Smooth muscle cell (in vitro differentiated cells): Measurements from ENCODE around the gene ST8SIA4. TPM values are rescaled to one million over a fixed set of nuclear protein-coding genes. Genes with fewer than 3 reads are reported as not detected.

Experiments
- DNase-seq: peaks from one replicate; lab custom pipeline; 2025; ENCODE audit not compliant: unreplicated experiment; lab: John Stamatoyannopoulos, UW
- H2AFZ ChIP-seq: fragments of 200-600 bp; sonication (generic); 2 replicates; pipeline ENCODE4 v1.6.0; 2016; ENCODE audit warnings: antibody characterized with exemption, low read depth, mild to moderate bottlenecking
- H3F3A ChIP-seq: fragments of 200-600 bp; sonication (generic); 2 replicates; pipeline ENCODE4 v1.6.0; 2017; ENCODE audit warnings: antibody characterized with exemption, low read depth
- H3K27ac ChIP-seq: fragments of 200-600 bp; sonication (generic); 2 replicates; pipeline ENCODE4 v1.5.1; 2016; ENCODE audit warnings: low read depth, mild to moderate bottlenecking
- H3K27me3 ChIP-seq: fragments of 200-600 bp; sonication (generic); 2 replicates; pipeline ENCODE4 v1.6.1; 2016; ENCODE audit warnings: low read depth, mild to moderate bottlenecking
- H3K36me3 ChIP-seq: fragments of 200-600 bp; sonication (generic); 2 replicates; pipeline ENCODE4 v1.5.1; 2016; ENCODE audit warnings: low read depth
- H3K4me1 ChIP-seq: fragments of 200-600 bp; sonication (generic); 2 replicates; pipeline ENCODE4 v1.5.1; 2016; ENCODE audit warnings: low read depth
- H3K4me2 ChIP-seq: fragments of 200-600 bp; sonication (generic); 2 replicates; pipeline ENCODE4 v1.6.0; 2016; ENCODE audit warnings: mild to moderate bottlenecking
- H3K4me3 ChIP-seq: fragments of 200-600 bp; sonication (generic); 2 replicates; pipeline ENCODE4 v1.5.1; 2016; ENCODE audit warnings: mild to moderate bottlenecking
- H3K79me2 ChIP-seq: fragments of 200-600 bp; sonication (generic); 2 replicates; pipeline ENCODE4 v1.6.0; 2016; ENCODE audit warnings: low read depth, mild to moderate bottlenecking
- H3K9ac ChIP-seq: fragments of 200-600 bp; sonication (generic); 2 replicates; pipeline ENCODE4 v1.6.0; 2016; ENCODE audit warnings: low read depth
- H3K9me3 ChIP-seq: fragments of 200-600 bp; sonication (generic); replicated peaks from 2 replicates; pipeline ENCODE4 v1.5.1; 2016; ENCODE audit warnings: low read depth
- H4K20me1 ChIP-seq: fragments of 200-600 bp; sonication (generic); 2 replicates; pipeline ENCODE4 v1.6.0; 2016; ENCODE audit warnings: low read depth
- CTCF ChIP-seq: fragments of 200-600 bp; sonication (generic); IDR thresholded peaks from 2 replicates; pipeline ENCODE4 v1.5.1; 2017; ENCODE audit warnings: borderline replicate concordance, mild to moderate bottlenecking, antibody characterized with exemption; ENCODE audit not compliant: insufficient read depth, poor library complexity, severe bottlenecking
- WGBS: methylation state at CpG from one replicate; pipeline ENCODE4 v1.1.7; 2016; ENCODE audit warnings: low lambda C conversion rate; 5-methylcytosine and 5-hydroxymethylcytosine counted together
- polyA plus RNA-seq: library from polyadenylated mRNA; unstranded; fragments of >200 nt; fragmentation: Nextera tagmentation; extraction: Ambion mirVana; gene quantifications from 2 replicates; pipeline ENCODE4 v1.2.1, GENCODE V29; 2016
- total RNA-seq: library from RNA; depleted of rRNA; stranded (reverse); fragments of >200 nt; gene quantifications from 2 replicates; pipeline ENCODE4 v1.2.3, GENCODE V29; 2014

ST8SIA4 gene
- total and polyA plus RNA-seq, 2 experiments from 2014 or later = 35.0 to 53.6 TPM

- Histone ChIP-seq H3F3A (peaks cover 6% of the 10 kb centered on the region), H3K9me3 (no peaks in the 10 kb centered on the region), H3K79me2 (no peaks in the 10 kb centered on the region), H3K27me3 (no peaks in the 10 kb centered on the region), H3K4me1 (peaks cover 14% of the 10 kb centered on the region), H3K4me3 (no peak overlapping the region), H2AFZ (no peak overlapping the region), H3K4me2 (peak overlapping the region; percentile 40), H3K9ac (peak overlapping the region; percentile 38), H3K36me3 (no peaks in the 10 kb centered on the region), H3K27ac (peak overlapping the region; percentile 89), H4K20me1 (no peaks in the 10 kb centered on the region)
- 100% methylated on average over 1 of the region's 1 CpG for WGBS
- no peak for DNase-seq
- TF ChIP-seq CTCF = no peak
These were observed 81.3 kb downstream of the ST8SIA4 start for GRCh38 chr5:100821751-100822150.

GRCh38 chr5:100818340-100818739 is 84.7 kb downstream of the ST8SIA4 start:
- Histone ChIP-seq H3F3A (peaks cover 3% of the 10 kb centered on the region), H4K20me1 (no peaks in the 10 kb centered on the region), H3K4me2 (no peak overlapping the region), H2AFZ (no peak overlapping the region), H3K36me3 (no peaks in the 10 kb centered on the region), H3K9me3 (no peaks in the 10 kb centered on the region), H3K27ac (peak overlapping the region; percentile 19), H3K9ac (no peak overlapping the region), H3K4me1 (peaks cover 14% of the 10 kb centered on the region), H3K79me2 (no peaks in the 10 kb centered on the region), H3K27me3 (no peaks in the 10 kb centered on the region), H3K4me3 (no peak overlapping the region)
- no peak for TF ChIP-seq CTCF
- no peak for DNase-seq

GRCh38 chr5:100803397-100803796 is 99.7 kb downstream of the ST8SIA4 start:
- Histone ChIP-seq H3K4me2 (peak overlapping the region; percentile 35), H3F3A (peaks cover 11% of the 10 kb centered on the region), H3K79me2 (no peaks in the 10 kb centered on the region), H3K27ac (peak overlapping the region; percentile 49), H3K36me3 (no peaks in the 10 kb centered on the region), H3K4me3 (no peak overlapping the region), H3K9me3 (no peaks in the 10 kb centered on the region), H3K9ac (no peak overlapping the region), H2AFZ (no peak overlapping the region), H3K4me1 (no peaks in the 10 kb centered on the region), H3K27me3 (no peaks in the 10 kb centered on the region), H4K20me1 (no peaks in the 10 kb centered on the region)
- TF ChIP-seq CTCF = no peak
- WGBS = 41% methylated on average over 2 of the region's 2 CpGs
- no peak for DNase-seq

GRCh38 chr5:100802208-100802607 is 100.9 kb downstream of the ST8SIA4 start:
- Histone ChIP-seq H2AFZ (no peak overlapping the region), H4K20me1 (no peaks in the 10 kb centered on the region), H3K4me3 (no peak overlapping the region), H3F3A (peaks cover 11% of the 10 kb centered on the region), H3K9ac (no peak overlapping the region), H3K27me3 (no peaks in the 10 kb centered on the region), H3K4me1 (no peaks in the 10 kb centered on the region), H3K4me2 (no peak overlapping the region), H3K9me3 (no peaks in the 10 kb centered on the region), H3K79me2 (no peaks in the 10 kb centered on the region), H3K27ac (no peak overlapping the region), H3K36me3 (no peaks in the 10 kb centered on the region)
- WGBS = 95% methylated on average over 2 of the region's 2 CpGs
- DNase-seq = no peak
- TF ChIP-seq CTCF = no peak
